GM21737 (cell line): ENCODE results near the gene MICALL2.

Experiments
- ATAC-seq: cut with Tn5 transposase; IDR thresholded peaks from one replicate; pipeline ENCODE4 v1.9.1; 2021; ENCODE audit warnings: mild to moderate bottlenecking, moderate library complexity; ENCODE audit not compliant: unreplicated experiment

MICALL2 gene

DNA sequence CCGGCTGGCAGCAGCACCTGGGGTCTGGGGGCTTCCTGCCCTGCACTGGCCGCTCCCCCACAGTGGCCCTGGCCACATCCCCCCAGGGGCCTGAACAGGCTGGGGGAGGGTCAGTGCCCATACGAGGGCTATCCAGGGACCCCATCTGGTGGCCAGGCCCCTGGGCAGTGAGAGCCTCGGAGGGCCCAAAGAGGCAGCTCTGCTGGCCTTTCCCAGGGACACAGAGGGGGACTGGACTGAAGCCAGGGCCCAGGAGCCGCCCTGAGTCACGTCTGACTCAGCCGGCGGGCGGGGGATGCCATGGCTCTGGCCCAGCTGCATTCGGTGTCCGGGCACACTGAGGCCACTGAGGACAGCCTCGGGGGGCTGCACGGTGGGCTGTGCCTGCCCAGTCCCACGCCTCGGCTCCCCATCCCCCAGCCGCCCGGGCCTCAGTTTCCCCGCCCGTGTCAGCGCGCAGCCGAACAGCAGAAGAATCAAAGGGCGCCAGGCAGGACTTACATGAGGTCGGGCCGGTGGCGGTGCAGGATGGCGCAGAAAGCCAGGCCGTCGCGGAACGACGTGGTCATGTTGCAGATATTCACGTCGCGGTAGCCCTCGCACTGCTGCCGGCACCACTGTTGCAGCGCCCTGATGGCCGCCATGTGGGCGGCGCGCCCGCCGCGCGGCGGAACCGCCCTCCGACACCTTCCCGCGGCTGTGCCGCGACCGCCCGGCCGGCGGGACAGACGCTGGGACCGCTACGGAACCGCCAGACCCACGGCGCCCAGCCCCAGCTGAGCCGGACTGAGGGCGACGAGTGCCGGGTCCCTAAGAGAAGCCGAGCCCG lies at the start of gene MICALL2:
Gene MICALL2, minus strand, starts transcription at position 788 of the 829 bp plus-strand sequence. Its CDS starts 144 bp downstream, at position 644.
- peak; percentile 4 for ATAC-seq

DNA sequence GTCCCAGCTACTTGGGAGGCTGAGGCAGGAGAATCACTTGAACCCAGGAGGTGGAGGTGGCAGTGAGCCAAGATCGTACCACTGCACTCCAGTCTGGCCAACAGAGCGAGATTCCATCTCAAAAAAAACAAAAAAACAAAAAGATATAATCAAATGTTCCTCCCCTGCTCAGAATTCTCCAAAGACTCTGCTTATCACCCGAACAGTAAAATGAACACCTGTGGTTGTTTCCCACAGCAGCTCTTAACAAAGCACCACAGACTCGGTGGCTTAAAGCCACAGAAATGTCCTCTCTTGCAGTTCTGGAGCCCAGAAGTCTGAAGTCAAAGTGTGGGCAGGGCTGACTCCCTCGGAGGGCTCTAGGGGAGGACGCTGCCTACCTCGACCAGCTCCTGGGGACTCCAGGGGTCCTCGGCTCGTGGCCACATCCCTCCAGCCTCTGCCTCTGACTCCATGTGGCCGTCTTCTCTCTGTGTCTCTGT lies 49.0 kb upstream of the MICALL2 start:
- ATAC-seq = no peak

DNA sequence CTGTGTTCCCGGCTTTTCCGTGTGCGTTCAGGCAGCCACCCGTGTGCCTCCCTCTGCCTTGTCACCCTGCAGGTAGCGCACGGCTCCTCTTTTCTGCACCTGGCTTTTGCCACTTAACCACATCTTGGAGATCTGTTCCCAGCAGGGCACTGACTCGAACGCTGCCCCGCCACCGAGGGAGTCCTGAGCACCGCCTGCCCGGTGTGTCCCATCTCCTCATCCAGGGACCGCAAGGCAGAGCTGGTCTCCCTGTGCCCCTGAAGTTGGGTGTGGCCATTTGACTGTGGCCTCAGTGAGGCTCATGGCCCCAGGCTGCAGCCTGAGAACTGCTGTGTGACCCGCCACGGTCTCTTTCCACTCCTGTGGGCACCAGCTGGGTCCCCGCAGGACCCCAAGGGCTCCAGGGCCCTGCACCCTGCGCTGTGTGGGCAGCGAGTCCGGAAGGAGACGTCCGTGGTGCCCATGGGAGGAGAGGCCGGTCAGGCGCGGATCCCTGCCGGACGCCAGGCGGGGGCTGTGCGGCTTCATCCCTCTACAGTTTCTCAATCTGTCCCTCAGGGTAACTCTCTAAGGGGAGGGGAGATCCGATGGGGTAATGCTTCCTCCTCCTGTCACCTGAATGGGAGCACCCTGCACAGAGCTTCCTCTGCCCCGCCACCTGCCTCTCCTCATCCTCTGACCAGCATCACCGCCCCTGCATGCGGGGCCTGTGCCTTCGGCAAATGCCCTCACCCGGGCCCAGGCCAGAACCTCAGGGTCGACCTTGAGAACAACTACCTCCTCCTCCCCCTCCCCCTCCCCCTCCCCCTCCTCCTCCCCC lies 46.7 kb upstream of the MICALL2 start:
- no peak for ATAC-seq

DNA sequence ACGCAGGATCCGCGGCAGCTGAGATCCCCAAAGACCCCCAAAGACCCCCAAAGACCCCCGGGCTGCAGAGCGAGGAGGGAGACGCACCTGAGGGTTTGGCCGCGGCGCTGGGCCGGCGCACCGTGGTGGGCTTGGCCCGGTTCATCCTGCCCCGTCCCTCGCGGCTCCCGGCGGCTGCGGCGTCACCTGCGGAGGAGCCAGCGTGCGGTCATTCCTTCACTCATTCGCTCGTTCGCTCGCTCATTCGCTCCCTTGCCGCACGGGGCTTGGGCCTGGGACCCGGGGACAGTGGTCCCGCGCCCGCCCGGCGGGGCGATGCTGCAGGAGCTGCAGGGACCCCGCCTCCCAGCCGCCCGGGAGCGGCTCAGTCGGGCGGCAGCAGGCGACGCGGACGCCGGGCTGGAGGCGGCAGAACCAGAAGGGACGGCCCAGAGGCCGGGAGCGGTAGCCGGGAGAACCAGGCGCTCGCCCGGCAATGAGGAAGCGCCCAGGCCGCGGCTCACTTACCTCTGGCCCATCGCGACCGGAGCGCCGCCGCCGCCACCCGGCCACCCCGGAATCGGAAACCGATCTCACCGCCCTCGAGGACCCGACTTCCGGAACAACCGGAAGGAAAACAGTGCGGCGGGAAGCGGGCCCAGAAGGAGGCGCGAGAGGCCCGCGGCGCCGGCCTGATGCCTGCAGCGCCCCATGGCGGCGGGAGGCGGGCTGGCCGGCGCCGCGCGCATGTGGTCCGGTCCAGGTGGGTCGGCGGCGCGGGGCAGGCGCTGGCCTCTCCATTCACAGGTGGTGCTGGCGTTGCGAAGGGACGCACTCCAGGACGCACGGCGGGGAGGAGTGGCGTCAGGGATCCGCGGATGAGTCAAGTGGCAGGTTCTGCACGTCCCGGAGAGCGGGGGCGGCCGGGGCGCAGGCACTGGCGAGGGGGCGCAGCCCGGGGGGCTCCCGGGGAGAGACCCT lies 44.8 kb upstream of the MICALL2 start, which contains the start of gene INTS1:
Gene INTS1, minus strand, starts transcription at position 574 of the 960 bp plus-strand sequence. Its CDS starts 429 bp downstream, at position 145.
- peak; percentile 62 for ATAC-seq

DNA sequence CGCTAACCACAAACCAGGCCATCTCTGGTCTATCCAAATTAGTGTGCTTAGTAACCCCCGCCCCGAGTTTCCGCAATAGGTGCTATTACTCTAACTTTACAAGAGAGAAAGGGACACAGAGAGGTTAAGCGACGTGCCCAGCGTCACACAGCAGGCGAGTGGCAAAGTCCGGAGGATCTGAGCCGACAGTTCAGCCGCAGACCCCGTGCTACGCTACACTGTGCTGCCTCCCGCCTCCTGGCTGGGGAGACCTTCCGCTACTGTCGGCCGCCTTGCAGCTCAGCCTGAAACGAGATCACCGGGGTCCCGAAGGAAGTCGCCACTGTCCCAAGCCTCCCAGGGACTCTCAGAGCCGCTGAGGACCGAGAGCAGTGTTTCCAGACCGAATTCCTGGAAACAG lies 44.1 kb upstream of the MICALL2 start:
- ATAC-seq = no peak

DNA sequence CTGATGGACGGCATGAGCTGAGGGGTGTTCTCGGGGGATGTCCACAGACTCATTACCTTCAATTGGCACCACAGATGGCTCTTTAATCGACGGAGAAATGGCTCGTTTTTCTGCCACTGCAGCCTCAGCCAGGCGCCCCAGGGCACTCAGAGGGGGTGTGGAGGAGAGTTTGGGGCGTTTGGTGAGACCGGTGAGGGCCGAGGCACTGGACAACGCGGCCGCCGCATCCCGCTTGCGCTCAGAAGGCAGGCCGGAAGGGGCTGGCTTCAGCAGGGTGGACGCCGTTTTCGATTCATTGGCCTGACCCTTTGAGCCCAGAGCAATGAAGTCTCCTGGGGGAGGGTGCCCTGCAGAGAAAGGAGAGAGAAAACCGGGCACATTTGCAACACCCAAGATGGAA lies 43.6 kb upstream of the MICALL2 start:
- ATAC-seq = no peak

DNA sequence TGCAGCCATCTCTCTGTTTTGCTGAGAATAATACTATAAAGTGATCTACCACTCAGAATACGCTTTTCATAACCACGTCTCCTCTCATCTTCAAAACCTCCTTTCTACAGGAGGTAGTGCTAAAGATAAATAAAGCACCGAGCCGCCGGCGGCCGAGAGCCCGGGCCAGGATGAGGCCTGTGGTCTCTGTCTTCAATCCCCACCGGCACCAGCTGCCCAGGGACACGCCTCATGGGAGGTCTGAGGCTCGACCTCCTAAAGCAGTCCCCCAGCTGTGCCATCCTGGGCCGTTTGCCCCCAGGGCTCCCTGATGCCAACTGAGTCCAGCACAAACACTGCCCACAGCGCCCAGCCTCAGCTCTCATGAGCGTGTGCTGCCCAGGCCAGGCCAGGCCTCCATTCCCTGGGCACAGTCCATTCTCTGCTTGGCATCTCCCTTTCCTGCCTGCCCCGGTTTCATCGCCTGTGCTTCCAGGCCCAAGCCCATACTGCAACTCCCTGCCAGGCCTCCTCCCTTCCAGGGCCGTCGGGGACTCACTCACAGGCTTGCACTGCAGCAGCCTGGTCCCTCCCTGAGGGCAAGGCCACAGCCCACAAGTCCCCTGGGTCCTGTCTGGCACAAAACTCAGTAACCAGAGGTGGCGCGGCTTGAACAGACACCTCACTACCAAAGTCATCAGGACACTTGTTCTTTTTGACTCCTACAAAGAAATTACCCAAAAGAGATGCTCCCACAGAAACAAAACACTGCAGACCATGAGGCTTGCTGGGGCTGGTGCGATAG lies 42.4 kb upstream of the MICALL2 start:
- ATAC-seq = no peak

DNA sequence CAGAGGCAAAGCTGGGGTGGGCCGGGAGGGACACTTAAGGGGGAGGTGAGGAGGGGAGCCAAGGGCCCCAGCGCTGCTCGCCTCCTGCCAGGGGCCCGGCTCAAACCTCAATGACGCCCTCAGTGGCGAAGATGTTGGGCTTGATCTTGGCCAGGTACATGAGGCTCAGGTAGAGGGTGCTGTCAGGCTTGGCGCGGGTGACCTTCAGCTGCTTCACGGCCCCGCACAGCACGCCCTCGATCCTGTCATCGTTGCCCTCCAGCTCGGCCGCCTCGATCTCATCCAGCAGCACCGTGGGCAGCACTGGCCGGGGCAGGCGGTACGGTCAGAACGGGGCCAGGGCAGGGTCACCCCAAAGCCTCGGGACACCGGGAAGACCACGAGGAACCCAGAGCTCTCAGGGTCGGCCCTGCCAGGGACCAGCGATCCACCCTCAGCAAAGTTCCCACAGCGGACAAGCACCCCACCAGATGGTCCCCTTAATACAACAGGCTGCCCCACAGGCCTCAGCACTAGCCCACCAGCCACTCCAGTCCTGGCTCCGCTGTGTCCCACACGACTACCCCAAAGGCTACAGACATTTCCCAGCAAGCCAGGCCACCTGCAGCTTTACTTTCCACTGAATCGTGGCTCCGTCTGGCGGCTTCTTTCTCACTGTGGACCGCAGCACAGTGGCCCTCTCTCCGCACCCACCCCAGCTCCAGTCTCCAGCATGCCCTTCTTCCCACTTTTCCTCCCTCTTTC lies 41.0 kb upstream of the MICALL2 start:
- no peak for ATAC-seq

DNA sequence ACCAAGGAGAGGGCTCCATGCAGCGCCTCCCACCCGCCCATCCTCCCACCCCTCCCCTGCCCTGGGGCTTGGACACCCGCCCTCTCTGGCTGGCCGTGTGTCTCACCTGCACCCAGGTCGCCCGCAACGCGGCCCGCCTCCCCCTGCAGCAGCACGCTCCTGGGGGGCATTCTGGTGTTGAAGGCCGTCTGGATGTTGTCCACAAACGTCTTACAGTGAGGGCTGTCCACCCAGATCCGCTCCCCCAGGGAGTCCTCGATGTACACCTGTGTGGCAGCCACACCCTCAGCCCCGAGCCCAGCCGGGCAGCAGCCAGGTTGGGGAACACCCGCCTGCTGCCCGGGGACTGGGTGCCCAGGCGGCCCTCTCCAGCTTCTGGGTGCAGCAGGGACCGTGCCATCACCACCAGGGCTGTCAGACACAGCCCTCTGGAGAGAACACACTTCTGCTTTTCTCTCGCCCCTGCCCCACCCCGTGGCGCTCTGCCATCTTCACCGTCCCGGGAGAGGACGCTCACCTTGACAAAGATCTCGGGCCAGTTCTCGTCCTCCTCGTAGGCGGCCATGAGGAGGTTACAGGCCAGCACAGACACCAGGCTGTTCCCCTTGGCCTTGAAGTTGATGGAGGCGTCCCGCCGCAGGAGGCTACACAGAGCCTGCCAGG lies 40.2 kb upstream of the MICALL2 start:
- ATAC-seq = no peak

DNA sequence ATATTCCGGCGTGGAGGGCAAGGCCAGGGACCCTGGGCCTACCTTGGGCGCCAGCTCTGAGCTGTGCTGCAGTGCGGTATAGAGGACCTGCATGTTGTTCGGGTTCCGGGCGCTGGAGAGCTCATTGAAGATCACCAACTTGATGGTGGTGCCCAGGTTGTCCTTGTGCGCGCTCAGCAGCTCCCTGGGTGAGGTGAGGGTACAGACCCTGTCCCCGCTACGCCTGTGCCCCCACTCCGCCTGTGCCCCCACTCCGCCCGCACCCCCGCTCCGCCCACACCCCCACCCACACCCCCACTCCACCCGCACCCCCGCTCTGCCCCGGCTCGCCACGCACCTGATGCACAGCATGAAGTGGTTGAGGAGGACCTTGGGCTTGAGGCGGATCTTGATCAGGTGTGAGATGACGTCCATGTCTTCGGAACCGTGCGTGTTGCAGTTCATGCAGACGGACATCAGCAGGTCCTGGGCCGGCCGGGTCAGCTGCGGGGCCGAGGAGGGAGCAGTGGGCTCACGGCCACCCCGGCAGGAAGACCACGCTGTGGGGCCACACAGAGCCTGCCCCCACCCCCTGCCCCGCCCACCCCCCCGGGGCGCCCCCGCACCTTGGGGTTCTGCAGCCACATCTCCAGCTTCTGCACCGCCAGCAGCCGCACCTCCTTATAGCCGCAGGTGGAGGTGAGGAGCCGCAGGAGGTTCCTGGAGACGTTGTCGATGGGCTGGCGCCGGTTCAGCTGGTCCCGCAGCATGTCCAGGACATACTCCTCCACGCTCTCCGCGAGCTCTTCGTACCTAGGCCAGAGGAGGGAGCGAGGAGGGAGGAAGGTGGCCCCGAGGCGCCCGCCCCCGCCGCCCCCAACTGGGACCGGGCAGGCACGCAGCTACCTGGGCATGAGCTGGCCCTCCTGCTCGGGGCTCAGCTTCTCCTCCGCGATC lies 39.4 kb upstream of the MICALL2 start:
- ATAC-seq = no peak

DNA sequence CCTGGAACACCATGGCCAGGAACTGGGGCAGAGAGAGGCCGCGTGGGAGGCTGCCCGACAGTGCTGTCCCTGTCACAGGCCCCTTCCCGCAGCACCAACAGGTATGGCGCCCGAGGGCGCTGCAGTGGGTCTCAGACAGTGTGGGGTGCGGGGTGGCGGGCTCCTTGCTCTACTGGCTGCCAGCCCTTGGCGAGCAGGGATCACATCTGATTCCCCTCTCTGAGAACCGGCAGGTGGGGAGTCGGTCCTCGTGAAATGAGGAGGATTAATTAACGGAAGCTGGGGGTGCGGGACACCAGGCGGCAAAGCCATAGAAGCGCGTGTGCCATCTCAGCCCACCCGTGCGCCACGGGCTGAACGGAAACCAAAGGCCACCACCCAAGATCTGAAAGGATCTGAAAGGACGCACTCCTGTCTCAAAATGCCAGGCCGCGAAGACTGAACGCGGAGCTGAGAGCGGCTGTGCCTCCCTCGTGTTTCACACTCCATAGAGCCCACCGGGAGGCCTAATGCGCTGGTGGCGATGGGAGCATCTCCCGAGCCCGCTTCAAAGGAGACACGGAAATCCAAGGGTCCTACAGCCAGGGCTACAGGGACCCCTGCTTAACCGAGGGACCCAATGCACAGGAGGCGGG lies 38.1 kb upstream of the MICALL2 start:
- no peak for ATAC-seq

DNA sequence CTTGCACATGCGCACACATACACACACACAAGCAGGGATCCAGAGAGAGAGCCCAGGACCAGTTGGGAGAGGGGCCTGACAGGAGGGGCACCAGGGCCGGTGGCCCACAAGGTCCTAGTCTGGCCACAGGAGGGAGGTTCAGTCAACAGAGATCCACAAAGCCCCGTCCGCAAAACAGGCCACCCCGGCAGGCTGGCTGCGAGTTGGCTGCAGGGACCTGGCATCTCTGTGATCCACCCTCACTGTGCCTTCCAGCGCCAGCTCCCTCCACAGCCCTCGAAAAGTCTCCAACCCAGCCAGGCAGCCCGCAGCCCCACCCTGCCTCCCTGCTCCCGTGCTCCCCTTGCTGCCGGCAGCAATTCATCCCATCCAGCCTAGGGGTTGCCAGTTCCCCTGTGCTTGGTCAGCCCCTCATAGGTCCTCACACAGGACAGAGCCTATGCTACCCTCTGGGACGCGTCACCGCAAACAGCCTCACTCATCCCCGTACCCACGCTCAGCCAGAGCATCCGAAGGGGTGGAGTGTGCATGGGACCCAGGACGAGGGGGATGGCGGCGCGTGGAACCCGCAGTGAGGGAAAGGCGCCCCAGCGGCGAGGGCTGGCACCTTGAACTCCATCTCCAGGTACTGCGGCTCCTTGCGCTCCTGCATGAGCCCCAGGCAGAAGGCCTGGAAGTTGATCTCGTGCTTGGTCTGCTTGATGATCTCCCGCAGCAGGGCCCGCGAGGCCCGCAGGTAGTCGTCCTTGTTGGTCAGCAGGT lies 37.4 kb upstream of the MICALL2 start:
- ATAC-seq = no peak

DNA sequence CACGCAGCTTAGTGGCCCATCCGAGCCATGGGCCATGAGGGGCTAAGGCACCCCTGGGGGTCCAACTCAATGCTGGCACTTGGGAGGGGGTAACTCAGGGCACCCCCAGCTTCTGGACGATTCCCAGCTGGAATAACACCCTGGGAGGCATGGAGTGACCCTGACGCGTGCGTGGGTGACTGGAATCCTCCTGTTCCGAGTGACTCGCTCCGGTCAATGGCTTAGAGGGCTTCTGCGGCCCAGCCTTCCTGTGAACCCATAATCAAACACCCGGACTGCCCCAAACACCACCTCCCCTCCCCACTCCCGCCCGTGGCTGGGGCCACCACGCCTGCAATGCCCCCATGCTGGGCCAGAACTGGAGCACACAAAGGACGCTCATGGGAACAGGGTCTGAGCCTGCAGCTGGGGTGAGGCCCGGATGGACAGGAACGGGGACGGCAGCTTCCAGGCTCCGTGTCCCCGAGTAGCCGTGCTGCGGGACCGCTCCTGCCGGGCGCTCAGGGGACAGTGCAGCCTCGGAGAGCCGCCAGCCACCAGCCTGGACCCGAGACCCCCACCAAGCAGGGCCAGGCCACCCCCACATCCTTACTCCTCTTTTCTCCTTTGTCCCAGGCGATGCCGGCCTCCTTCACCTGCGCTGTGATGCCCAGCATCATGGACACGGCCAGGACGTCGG lies 36.4 kb upstream of the MICALL2 start:
- no peak for ATAC-seq

DNA sequence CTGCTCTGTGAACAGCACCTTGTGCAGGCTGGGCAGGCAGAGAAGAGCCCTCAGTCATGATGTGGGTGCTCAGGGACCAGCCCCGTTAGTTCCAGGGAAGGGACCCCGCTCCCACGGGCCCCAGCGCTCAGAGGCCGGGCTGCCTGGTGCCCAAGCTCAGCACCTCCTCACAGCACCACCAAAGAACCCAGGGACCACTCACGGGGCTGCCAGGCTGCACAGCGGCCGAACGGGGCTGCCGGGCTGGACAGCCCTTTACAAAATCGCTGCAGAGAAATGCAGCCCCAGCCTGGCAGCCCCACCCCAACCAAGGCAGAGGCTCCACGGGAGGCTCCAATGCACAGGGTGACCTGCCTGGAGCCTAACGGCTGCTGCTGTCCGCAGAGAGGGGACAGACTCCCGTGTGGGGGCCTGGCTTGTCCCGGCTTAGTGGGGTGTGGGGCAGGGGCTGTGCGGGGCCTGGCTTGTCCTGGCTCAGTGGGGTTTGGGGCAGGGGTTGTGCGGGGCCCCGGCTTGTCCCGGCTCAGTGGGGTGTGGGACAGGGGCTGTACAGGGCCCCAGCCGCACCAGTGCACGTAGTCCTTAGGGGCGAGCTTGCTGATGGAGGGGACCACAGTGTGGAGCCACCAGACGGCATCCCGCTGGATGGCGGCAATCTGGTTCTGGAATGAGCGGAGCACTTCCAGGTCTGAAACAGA lies 35.7 kb upstream of the MICALL2 start:
- ATAC-seq = no peak

DNA sequence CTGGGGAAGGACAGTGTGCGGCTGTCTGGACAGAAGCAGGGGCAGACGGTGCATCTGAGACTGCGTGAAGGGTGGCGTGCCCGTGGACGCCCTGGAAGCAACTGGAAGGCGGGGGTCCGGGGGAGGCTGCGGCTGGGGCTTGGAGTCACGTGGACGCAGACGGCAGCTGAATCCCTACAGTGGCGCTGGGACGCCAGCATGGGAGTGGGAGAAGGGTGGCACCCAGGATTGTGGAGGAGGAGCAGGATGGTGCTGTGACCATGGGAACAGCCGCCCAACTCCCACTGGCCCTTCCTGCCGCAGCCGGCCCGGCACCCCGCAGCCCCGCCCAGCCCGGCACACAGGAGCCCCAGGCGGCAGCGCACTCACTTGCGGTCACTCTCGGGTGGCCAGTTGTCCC lies 35.2 kb upstream of the MICALL2 start:
- ATAC-seq = no peak
